GM21717 (cell line): ENCODE results near the gene GOLGB1.
"Not testable (repeated sequence)": the region's sequence is repeated elsewhere in the genome, so short reads cannot be mapped to it uniquely, and the experiment has no call there.

Source experiments
- ATAC-seq: cut with Tn5 transposase; IDR thresholded peaks from one replicate; pipeline ENCODE4 v1.9.1; 2021; ENCODE audit warnings: mild to moderate bottlenecking, moderate library complexity; ENCODE audit not compliant: unreplicated experiment

Gene GOLGB1

DNA sequence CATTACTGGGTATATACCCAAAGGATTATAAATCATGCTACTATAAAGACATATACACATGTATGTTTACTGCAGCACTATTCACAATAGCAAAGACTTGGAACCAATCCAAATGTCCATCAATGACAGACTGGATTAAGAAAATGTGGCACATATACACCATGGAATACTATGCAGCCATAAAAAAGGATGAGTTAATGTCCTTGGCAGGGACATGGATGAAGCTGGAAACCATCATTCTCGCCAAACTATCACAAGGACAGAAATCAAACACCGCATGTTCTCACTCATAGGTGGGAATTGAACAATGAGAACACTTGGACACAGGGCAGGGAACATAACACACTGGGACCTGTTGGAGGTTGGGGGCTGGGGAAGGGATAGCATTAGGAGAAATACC lies 6.4 kb downstream of the GOLGB1 start:
- ATAC-seq = not testable (repeated sequence)

DNA sequence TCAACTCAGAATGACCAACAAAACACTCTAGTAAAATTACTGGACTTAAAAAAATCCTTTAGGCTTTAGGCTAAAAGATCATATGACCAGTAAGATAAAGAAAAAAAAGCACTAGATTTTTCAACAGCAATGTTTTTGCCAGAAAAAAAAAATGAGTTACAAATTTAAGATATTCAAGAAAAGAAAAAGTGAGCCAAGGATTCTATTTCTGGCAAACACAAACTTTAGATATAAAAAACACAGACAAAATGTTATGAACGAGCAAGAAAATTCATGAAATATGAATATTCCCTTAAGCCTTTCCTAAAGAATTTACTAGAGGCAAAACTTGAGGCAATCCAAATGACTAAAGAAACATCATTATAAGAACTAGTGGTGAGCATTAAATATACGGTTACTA lies 8.6 kb downstream of the GOLGB1 start:
- ATAC-seq = no peak

GRCh38 chr3:121739902-121740301 lies 9.6 kb downstream of the GOLGB1 start:
- ATAC-seq = no peak

DNA sequence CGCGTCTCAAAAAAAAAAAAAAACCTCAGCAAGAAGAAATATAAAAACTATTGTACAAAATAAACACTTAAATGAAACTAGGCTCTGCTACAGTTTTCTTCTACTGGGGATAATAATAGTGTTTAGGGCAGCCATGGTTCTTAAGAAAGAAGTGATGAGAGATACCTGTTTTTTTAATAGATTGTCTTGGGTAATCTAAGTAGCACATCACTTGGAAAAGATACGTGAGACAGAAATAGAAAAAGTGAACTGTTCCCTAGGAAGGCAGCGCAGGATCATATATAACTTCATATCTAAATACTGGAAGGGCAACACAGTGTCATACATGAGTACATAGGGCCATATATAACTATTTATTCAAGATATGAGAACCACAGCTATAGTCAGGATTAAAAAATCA lies 11.9 kb downstream of the GOLGB1 start:
- no peak for ATAC-seq

DNA sequence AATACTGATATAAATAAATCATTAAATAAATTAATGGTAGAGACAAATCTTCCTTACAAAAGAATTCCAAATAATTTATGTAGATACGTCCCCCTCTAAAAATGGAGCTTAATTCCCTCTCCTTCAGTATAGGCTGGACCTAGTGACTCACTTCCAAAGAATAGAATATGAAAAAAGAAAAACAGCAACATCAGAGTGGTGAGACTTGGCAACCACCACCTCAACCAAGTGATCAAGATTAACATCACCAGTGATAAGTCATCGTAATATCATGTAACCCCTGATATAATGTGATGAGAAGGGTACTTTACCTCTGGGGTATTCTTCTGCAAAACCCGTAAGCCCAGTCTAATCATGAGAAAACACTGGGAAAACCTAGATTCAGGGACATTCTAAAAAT lies 13.4 kb downstream of the GOLGB1 start:
- no peak for ATAC-seq

DNA sequence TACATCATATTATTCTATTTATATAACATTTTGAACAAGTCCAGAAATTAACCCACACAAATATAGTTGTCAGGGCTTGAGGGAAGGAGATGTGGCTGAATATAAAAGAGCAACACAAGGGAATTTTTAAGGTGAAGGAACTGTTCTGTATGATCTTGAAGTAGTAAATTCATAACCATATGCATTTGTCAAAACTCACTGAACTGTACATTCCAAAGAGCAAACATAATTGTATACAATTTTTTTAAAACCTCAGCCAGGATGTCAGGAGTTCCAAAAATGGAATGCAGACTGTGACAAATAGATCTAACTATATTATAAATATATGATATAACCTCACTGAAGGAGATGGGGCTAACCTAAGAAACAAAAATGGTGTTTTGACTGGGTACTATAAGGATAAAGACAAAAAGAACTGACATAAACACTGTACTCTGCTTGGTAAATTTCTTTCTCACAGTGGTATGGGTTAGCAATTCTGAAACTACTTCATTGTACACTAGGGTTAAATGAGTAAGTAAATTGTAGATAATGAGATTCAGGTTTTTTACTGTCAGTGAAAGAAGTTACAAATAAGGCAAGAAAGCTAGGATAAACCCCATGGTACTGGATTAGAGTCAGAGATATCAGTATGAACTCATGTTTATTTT lies 14.4 kb downstream of the GOLGB1 start:
- ATAC-seq = peak; percentile 95

DNA sequence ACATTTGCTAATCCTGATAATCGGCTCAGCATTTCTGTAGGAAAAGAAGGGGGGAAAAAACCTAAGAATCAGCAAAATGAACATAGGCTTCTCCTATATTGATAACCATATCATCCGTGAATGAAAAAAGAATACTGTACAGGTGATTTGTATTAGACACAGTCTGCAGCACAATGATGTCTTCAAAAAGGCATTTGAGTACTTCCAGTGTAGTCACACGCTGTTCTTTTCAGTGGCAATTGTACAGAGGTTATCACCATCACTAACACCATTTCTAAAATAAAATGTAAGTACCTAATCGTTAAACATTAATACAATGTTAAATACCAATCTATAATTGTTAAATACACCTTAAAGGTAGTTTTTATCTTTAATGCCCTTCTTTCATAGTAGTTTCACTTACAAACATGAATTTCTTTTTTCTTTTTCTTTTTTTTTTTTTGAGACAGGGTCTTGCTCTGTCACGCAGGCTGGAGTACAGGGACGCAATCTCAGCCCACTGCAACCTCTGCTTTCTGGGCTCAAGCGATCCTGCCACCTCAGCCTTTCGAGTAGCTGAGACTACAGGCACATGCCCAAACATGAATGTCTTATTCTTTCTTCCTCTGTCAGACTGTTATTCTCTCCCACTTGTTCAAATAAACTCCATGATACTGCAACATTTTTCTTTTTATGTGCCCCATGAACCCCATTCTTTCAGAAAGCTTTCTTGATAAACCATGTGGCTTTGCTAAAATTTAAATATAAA lies 18.4 kb downstream of the GOLGB1 start:
- no peak for ATAC-seq

- peak; percentile 89 for ATAC-seq
Observed at GRCh38 chr3:121724130-121724529, 25.4 kb downstream of the GOLGB1 start.

DNA sequence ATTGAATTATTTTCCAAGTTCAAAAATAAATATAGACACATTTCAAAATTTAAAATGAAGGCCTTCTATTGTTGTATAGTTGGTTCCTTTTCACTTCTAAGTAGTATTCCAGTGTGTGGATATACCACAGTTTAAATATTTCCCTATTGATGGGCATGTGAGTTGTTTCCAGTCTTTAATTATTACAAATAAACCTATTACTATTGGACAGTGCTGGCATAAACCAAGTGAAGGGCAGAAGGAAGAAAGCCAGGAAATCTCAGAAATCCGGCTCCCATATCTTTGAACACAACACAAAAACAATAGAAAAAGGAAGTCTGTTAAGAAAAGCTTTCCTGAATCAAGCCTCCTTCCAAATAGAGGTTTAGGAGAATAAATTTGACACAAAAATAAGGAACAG lies 26.1 kb downstream of the GOLGB1 start:
- ATAC-seq = no peak

DNA sequence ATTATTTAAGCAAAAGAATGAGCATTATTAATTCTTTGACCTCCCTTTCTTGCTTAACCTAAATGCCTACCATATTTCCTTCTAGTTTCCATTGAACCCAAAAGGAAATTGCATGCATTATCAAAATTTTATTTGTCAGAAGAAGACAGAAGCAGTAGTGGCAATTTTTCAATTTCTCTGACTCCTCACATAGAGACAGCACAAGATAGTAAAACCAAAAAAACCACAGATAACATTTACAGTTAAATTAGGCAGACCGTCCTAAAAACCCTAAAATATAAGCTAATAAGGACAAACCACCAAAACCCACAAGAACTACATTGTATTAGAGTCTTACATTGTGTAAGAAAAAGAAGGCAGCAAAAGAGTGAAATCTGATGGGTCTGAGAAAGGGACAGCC lies 27.1 kb downstream of the GOLGB1 start:
- no peak for ATAC-seq

- ATAC-seq = no peak
Observed at GRCh38 chr3:121720163-121720562, 29.4 kb downstream of the GOLGB1 start.

DNA sequence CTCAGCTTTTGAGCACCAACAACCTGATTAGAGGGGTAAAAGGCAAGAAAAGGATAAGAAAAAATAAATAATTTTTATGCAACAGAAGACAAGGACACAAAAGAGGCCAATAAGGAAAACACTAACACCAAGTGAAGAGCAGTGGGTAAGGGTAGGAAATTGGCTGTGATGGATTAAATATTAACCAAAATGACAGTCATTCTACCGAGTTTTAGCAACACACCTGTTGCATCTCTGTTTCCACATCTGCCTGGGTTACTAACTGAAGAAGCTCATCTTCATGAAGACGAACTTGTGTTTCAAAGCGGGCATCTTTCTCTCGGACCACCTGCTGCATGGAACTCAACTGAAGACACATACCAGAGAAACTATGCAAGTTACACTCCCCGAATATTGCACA lies 30.1 kb downstream of the GOLGB1 start:
- ATAC-seq = no peak

- ATAC-seq = no peak
Observed at GRCh38 chr3:121718205-121718846, 31.2 kb downstream of the GOLGB1 start.

DNA sequence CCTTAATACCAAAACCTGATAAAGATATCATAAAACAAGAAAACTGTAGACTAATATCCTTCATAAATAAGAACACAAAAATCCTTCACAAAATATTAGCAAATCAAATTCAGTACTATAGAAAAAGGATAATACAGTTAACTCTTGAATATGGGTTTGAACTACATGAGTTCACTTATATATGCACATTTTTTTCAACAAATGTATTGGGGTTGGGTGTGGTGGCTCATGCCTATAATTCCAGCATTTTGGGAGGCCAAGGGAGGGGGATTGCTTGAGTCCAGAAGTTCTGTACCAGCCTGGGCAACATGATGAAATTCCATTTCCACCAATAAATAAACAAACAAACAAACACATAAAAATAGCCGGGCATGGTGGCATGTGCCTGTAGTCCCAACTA lies 39.2 kb downstream of the GOLGB1 start:
- no peak for ATAC-seq

DNA sequence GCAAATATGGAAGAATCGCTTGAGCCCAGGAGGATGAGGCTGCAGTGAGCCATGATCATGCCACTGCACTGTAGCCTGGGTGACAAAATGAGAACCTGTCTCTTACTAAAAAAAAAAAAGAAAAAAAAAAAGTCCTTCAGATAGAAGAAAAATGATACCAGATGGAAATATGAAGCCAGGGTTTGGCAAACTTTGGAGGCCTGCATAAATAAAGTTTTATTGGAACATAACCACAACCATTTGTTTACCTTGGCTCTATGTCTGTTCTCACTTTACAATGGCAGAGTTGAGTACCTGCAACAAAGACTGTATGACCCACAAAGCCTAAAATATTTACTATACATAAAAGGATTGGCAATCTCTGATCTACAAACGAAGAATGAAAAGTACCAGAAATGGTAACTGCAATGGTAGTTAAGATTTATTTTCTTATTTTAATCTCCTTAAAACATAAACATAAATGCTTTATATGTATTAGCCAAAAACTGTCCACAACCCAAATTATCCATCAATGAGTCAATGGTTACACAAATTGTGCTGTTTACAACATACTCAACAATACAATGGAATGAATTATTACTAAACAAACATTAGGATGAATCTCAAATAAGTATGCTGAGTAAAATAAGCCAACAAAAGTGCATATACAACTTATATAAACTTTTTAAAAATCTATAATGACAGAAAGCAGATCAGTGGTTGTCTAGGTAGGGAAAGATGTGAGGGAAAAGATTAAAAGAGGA lies 41.8 kb downstream of the GOLGB1 start:
- no peak for ATAC-seq

DNA sequence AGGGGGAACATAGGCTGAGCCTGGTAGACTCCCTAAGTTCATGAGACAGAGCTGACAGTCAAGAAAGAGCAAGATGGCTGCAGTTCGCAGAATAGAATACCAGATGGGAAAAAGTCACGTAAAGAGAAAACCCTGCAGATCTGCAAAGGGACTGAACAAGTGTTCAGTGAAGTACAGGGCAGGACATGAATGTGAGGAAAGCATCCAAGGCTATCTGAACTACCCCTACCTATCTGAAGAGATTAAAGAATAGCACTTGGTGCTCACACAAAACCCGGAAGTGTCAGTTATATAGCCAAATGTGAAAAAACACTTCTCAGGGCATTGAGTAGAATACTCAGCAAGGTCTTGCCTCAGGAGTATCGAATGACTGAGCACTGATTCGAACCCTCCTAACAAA lies 44.0 kb downstream of the GOLGB1 start:
- ATAC-seq = no peak

DNA sequence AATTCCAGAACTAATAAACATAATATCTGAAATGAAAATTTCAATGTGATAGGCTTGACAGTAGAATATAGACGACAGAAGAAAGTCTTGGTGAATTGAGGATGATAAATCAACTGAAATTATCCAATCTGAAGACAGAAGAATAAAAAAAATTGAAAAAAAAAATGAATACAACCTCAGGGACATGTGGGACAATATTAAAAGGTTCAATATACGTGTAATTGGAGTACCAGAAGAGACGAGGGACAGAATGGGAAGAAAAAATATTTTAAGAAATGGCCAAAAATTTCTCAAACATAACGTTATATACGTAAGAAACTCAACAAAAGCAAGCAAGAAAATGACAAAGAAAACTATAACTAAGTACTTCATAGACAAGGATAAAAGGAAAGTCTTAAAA lies 45.6 kb downstream of the GOLGB1 start:
- no peak for ATAC-seq

DNA sequence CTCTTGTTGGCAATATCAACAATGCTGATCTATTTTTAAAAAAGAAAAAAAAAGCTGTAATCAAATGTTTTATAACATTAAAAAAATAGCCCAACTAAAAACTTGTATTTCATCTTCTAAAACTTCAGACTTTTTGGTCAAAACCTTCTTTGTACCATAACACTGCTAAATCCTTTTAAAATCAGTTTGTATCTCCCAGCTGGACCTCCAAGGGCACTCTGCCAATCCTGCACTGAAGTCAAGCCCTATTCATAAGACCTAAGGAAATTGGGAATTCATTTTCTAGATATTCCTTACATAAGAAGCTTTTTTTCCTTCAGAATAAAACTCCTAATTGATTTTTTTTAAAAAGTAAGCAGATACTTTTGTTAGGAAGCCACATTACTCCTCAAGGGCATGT lies 50.6 kb downstream of the GOLGB1 start:
- no peak for ATAC-seq

- ATAC-seq = no peak
Observed at GRCh38 chr3:121698476-121698875, 51.1 kb downstream of the GOLGB1 start.

- ATAC-seq = no peak
Observed at GRCh38 chr3:121696186-121696585, 53.4 kb downstream of the GOLGB1 start.

DNA sequence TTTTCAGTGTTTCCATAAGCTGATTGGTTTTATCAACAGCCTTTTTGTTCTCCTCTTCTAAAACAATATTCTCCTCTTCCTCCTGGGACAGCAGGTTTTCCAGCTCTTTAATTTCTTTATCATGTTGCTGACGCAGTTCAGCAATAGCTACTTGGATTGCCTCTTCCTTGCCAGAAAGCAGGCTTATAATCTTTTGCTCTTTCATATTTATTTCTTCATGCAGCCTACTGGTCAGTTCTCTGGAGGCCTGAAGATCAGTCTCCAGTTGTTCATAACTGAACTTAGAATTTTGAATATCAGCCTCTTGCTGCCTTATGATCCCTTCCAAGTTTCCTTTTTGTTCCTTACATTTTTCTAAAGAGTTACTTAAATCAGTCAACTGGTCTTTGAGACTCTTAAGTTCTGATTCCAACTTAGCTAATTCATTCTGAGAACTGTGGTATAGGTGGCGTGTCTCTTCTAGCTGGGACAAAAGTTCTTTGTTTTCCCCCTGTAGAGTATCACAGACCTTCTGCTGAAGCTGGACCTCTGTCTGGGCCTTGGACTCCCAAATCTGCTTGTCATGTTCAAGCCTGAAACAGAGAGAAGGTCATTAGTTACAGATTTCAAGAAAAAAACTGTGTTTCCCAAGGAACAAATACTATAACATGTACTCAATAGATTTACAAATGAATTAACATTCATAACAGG lies 57.4 kb downstream of the GOLGB1 start:
- ATAC-seq = no peak
